ENCODE measurements around the gene SPATS2L.

SPATS2L gene

DNA sequence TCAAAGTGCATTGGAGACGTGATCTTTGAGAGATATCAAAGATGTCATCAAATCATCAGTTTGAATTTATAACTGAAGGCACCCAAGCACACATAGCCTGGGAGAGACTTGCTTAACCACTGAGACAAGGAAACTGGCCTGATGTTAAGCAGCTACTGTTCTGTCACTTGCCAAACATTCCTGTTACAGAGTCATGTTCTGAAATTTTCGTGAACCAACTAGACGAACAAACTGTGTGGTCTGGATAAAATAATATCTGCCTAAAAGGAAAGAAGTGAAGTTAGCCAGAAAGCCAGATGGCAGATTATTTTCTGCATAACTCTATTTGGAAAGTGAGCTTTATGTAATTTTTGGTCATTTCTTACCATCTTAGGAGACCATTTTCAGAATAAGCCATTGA lies 51.4 kb downstream of the SPATS2L start:
- no peaks in the 10 kb centered on the region for H3K36me3 Mint-ChIP-seq (ENCODE audit: low read depth)
- H3K4me3 Mint-ChIP-seq = no peak overlapping the region
- no peaks in the 10 kb centered on the region for H3K4me1 Mint-ChIP-seq
- no peak overlapping the region for H3K27ac Mint-ChIP-seq
- no peaks in the 10 kb centered on the region for H3K9me3 Mint-ChIP-seq
- no peak for ATAC-seq
- H3K27me3 Mint-ChIP-seq = no peaks in the 10 kb centered on the region
- no peak for DNase-seq

DNA sequence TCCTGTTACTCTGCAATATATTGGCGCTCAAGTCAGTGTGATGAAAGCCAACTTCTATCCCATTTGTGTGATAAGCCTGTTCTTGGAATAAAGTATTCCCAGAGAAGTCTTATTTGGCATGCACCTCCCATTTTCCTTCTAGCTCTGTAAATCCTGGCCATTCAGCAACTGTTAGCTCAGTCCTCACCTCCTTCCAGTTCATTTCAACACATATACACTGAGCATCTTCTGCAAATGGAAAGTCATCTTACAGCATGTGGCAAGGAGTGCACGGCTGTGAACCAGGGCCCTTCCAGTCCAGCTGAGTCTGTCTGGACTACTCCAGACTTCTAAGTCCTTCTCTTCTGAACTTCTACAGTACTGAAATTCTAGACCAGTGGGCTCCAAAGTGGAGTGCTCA lies 53.1 kb downstream of the SPATS2L start:
- H3K4me3 Mint-ChIP-seq = no peak overlapping the region
- no peaks in the 10 kb centered on the region for H3K36me3 Mint-ChIP-seq (ENCODE audit: low read depth)
- no peaks in the 10 kb centered on the region for H3K4me1 Mint-ChIP-seq
- no peak overlapping the region for H3K27ac Mint-ChIP-seq
- ATAC-seq = no peak
- no peaks in the 10 kb centered on the region for H3K27me3 Mint-ChIP-seq
- no peak for DNase-seq
- no peaks in the 10 kb centered on the region for H3K9me3 Mint-ChIP-seq

DNA sequence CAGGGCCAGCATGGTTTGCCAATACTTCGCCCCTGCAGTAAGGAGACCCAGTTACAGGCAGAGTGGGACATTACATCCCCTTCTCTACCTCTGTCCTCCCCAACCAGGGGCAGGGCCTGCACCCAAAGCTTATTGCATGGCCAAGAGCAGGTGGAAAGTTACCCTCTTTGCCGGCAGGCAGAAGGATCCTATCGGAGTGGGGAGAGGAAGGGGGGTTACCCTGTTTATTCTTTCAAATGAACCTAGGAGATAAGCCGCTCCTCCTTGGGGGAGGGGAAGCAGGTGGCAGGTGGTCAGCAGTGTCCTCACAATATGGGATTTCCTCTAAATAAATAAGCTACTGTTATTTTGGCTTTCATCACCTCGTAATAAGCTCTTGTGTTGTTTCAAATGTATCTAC lies 53.9 kb downstream of the SPATS2L start:
- Mint-ChIP-seq H3K36me3 (ENCODE audit: low read depth) (no peaks in the 10 kb centered on the region), H3K27ac (no peak overlapping the region), H3K27me3 (no peaks in the 10 kb centered on the region), H3K9me3 (no peaks in the 10 kb centered on the region), H3K4me1 (no peaks in the 10 kb centered on the region), H3K4me3 (no peak overlapping the region)
- ATAC-seq = no peak
- DNase-seq = no peak

GRCh38 chr2:200362202-200362917 lies 55.9 kb downstream of the SPATS2L start:
- H3K27ac Mint-ChIP-seq = no peak overlapping the region
- no peaks in the 10 kb centered on the region for H3K36me3 Mint-ChIP-seq (ENCODE audit: low read depth)
- DNase-seq (no peak), ATAC-seq (no peak)
- H3K4me3 Mint-ChIP-seq = no peak overlapping the region
- no peaks in the 10 kb centered on the region for H3K4me1 Mint-ChIP-seq
- H3K9me3 Mint-ChIP-seq = no peaks in the 10 kb centered on the region
- H3K27me3 Mint-ChIP-seq = peaks cover 4% of the 10 kb centered on the region

DNA sequence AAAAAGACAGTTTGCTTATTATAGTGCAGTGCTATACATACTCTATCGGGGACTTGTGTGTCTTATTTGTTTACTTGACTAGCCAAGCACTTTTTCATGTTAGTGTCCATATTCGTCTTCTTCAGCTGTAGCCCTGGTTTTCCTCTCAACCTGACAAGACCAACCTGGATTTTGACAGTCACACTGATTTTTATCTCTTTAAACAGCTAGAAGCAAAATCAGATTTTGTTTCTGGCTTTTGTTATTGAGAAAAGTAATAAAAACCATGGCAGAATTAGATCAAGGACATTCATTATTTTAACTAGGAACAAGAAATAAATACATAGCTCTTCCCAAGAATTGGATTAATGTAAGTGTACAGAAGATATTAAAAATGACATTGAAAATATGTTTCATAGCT lies 56.8 kb downstream of the SPATS2L start:
- Mint-ChIP-seq H3K27me3 (peaks cover 4% of the 10 kb centered on the region), H3K4me1 (no peaks in the 10 kb centered on the region), H3K9me3 (no peaks in the 10 kb centered on the region), H3K4me3 (no peak overlapping the region), H3K27ac (no peak overlapping the region), H3K36me3 (ENCODE audit: low read depth) (no peaks in the 10 kb centered on the region)
- ATAC-seq = no peak
- DNase-seq = no peak

DNA sequence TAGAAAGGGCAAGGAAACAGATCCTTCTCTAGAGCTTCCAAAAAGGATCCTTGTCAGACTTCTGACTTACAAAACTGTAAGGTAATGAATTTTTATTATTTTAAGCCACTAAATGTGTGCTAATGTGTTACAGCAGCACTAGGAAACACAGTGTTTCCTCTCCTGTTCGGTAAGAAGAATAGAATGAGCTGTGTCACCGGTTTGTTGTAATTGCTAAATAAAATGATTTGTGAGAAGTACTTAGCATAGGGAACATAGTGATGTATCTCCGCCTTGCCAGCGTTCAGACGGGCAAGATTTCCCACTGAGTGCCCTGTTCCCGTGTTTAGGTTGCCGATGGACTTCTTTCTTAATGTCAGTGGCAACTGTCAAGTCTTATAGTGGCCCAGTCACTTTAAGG lies 57.6 kb downstream of the SPATS2L start:
- Mint-ChIP-seq H3K27me3 (peaks cover 4% of the 10 kb centered on the region), H3K4me1 (no peaks in the 10 kb centered on the region), H3K9me3 (no peaks in the 10 kb centered on the region), H3K36me3 (ENCODE audit: low read depth) (no peaks in the 10 kb centered on the region), H3K4me3 (no peak overlapping the region), H3K27ac (no peak overlapping the region)
- ATAC-seq (no peak), DNase-seq (no peak)

DNA sequence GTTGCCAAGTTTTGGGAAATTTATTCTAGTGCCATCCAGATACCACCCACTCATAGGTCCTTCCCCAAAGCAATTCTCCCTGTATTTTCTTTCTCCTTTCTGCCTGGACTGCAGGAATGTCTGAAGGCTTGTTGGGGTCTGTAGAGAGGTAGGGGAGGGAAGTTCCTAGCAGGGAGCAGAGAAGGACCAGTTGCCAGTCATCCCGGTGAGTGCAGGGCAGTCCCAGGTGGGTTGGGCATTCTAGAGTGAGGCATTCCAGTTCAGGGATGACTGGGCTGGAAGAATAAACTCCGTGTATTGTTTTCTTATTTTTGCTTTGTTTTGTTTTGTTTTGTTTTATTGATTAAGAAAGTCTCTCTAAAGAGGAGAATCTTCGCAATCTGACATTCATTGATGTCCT lies 58.1 kb downstream of the SPATS2L start:
- no peak overlapping the region for H3K4me3 Mint-ChIP-seq
- no peaks in the 10 kb centered on the region for H3K4me1 Mint-ChIP-seq
- no peak overlapping the region for H3K27ac Mint-ChIP-seq
- H3K36me3 Mint-ChIP-seq (ENCODE audit: low read depth) = no peaks in the 10 kb centered on the region
- ATAC-seq = no peak
- H3K27me3 Mint-ChIP-seq = peaks cover 4% of the 10 kb centered on the region
- DNase-seq = no peak
- H3K9me3 Mint-ChIP-seq = no peaks in the 10 kb centered on the region

- H3K4me3 Mint-ChIP-seq = no peak overlapping the region
- H3K27ac Mint-ChIP-seq = no peak overlapping the region
- peaks cover 4% of the 10 kb centered on the region for H3K27me3 Mint-ChIP-seq
- H3K4me1 Mint-ChIP-seq = no peaks in the 10 kb centered on the region
- no peaks in the 10 kb centered on the region for H3K9me3 Mint-ChIP-seq
- DNase-seq = no peak
- no peak for ATAC-seq
- H3K36me3 Mint-ChIP-seq (ENCODE audit: low read depth) = no peaks in the 10 kb centered on the region
Measured at GRCh38 chr2:200365209-200365608, 58.7 kb downstream of the SPATS2L start.

GRCh38 chr2:200367155-200367554 lies 60.7 kb downstream of the SPATS2L start:
- DNase-seq (no peak), ATAC-seq (no peak)
- no peak overlapping the region for H3K27ac Mint-ChIP-seq
- no peaks in the 10 kb centered on the region for H3K36me3 Mint-ChIP-seq (ENCODE audit: low read depth)
- H3K4me3 Mint-ChIP-seq = no peak overlapping the region
- H3K9me3 Mint-ChIP-seq = no peaks in the 10 kb centered on the region
- H3K4me1 Mint-ChIP-seq = no peaks in the 10 kb centered on the region
- H3K27me3 Mint-ChIP-seq = peaks cover 4% of the 10 kb centered on the region

DNA sequence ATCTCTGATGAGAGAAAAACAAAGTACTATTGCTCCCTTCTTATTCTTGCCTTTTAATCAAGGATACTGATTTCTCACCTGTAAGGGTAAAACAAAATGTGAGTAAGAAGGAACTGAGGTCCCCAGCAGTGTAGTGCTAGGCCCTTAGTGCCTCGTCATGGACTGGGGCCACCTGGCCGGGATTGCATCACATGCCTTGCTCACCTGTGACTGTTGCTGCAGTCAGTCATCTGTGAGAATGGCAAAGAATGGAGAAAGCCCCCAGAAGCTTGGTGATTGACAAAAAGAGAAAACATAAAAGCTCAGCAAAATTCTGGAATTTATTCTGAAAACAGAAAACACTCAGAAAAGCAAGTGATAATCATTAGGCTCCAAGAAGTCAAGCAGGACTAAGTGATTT lies 63.4 kb downstream of the SPATS2L start:
- H3K36me3 Mint-ChIP-seq (ENCODE audit: low read depth) = no peaks in the 10 kb centered on the region
- no peaks in the 10 kb centered on the region for H3K9me3 Mint-ChIP-seq
- ATAC-seq (no peak), DNase-seq (no peak)
- peaks cover 4% of the 10 kb centered on the region for H3K27me3 Mint-ChIP-seq
- H3K4me3 Mint-ChIP-seq = no peak overlapping the region
- peaks cover 22% of the 10 kb centered on the region for H3K4me1 Mint-ChIP-seq
- no peak overlapping the region for H3K27ac Mint-ChIP-seq

DNA sequence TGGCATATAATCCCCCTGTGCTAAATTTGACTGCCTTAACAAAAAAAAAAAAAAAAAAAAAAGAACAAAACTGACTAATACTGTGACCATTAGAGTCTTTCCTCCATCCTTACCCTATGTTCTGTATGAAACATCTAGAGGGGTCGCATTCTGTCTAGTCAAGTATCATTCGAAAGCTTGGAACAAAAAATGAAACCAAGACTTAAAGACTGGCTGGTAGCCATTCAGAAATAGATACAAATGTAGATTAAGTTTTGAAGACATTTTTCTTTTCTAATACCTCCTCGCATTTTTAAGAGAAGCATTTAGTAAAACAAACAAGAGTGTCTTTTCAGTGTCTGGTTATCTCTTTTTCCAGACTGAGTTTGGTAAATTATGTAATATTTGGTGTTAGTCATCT lies 66.7 kb downstream of the SPATS2L start:
- peaks cover 49% of the 10 kb centered on the region for H3K4me1 Mint-ChIP-seq
- ATAC-seq (peak; percentile 31), DNase-seq (no peak)
- H3K27me3 Mint-ChIP-seq = no peaks in the 10 kb centered on the region
- H3K9me3 Mint-ChIP-seq = no peaks in the 10 kb centered on the region
- H3K36me3 Mint-ChIP-seq (ENCODE audit: low read depth) = no peaks in the 10 kb centered on the region
- H3K4me3 Mint-ChIP-seq = no peak overlapping the region
- peak overlapping the region; percentile 21 for H3K27ac Mint-ChIP-seq

GRCh38 chr2:200373973-200374416 lies 67.5 kb downstream of the SPATS2L start:
- Mint-ChIP-seq H3K27ac (peak overlapping the region; percentile 16), H3K36me3 (ENCODE audit: low read depth) (no peaks in the 10 kb centered on the region), H3K9me3 (no peaks in the 10 kb centered on the region), H3K4me1 (peaks cover 49% of the 10 kb centered on the region), H3K27me3 (no peaks in the 10 kb centered on the region), H3K4me3 (peak overlapping the region; percentile 78)
- DNase-seq (peak; percentile 13), ATAC-seq (peak; percentile 93)

- DNase-seq (no peak), ATAC-seq (no peak)
- Mint-ChIP-seq H3K4me3 (no peak overlapping the region), H3K27me3 (no peaks in the 10 kb centered on the region), H3K27ac (peak overlapping the region; percentile 9), H3K9me3 (no peaks in the 10 kb centered on the region), H3K36me3 (ENCODE audit: low read depth) (no peaks in the 10 kb centered on the region), H3K4me1 (peaks cover 59% of the 10 kb centered on the region)
Measured at GRCh38 chr2:200376513-200377354, 70.2 kb downstream of the SPATS2L start.

- no peaks in the 10 kb centered on the region for H3K36me3 Mint-ChIP-seq (ENCODE audit: low read depth)
- peaks cover 57% of the 10 kb centered on the region for H3K4me1 Mint-ChIP-seq
- no peak for ATAC-seq
- H3K27ac Mint-ChIP-seq = no peak overlapping the region
- no peaks in the 10 kb centered on the region for H3K27me3 Mint-ChIP-seq
- H3K9me3 Mint-ChIP-seq = no peaks in the 10 kb centered on the region
- no peak overlapping the region for H3K4me3 Mint-ChIP-seq
- no peak for DNase-seq
Measured at GRCh38 chr2:200377355-200378336, 71.2 kb downstream of the SPATS2L start.
